Tibial artery (tissue), 4 donors: ENCODE results near the gene ETS1.

Experiments
- DNase-seq, 2 donors: peaks; one replicate each; pipeline ENCODE4 v3.0.0-alpha.2; 2019
- H3K27ac ChIP-seq, 2 donors: fragments of 200-600 bp; sonication (generic) in 1 of 2; 1 replicate in 1 of 2; 2 replicates in 1 of 2; pipeline ENCODE4 v1.5.1; 2018 to 2019; ENCODE audit warnings: mild to moderate bottlenecking in 1 of 2
- H3K27me3 ChIP-seq, 2 donors: fragments of 200-600 bp; sonication (generic) in 1 of 2; one replicate each; pipeline versions ENCODE4 v1.5.1 to v1.6.0; 2016 to 2019
- H3K36me3 ChIP-seq, 3 donors: fragments of 200-600 bp; sonication (generic) in 2 of 3; one replicate each; pipeline ENCODE4 v1.5.1; 2016 to 2019; ENCODE audit warnings: mild to moderate bottlenecking in 2 of 3
- H3K4me1 ChIP-seq, 4 donors: fragments of 200-600 bp; sonication (generic) in 2 of 4; 1 replicate in 3 of 4; 2 replicates in 1 of 4; pipeline ENCODE4 v1.5.1; 2016 to 2019
- H3K4me3 ChIP-seq, 2 donors: fragments of 200-600 bp; sonication (generic) in 1 of 2; 1 replicate in 1 of 2; 2 replicates in 1 of 2; pipeline ENCODE4 v1.5.1; 2018 to 2019; ENCODE audit warnings: mild to moderate bottlenecking in 2 of 2
- H3K9me3 ChIP-seq, 3 donors: fragments of 200-600 bp; sonication (generic) in 1 of 3; one replicate each; pipeline ENCODE4 v1.5.1; 2016 to 2019
- CTCF ChIP-seq, 2 experiments: fragments of 200-600 bp in 1 of 2; fragments of 450-650 bp in 1 of 2; IDR thresholded peaks; one replicate each; pipeline ENCODE4 v1.5.1; 2017 to 2019; ENCODE audit warnings: antibody characterized with exemption in 2 of 2, mild to moderate bottlenecking in 1 of 2, moderate library complexity in 1 of 2
- intact Hi-C: fragments of 100-400 bp; cut with DNase I; formaldehyde crosslinking; loops from one replicate; pipeline ENCODE4 v1.15.0; 2023; ENCODE audit warnings: low total_unique reads

Gene ETS1

GRCh38 chr11:128434411-128434810, 152.9 kb downstream of the ETS1 start:
- no peak for DNase-seq
- Histone ChIP-seq H3K27me3 (no peaks in the 10 kb centered on the region), H3K9me3 (no peaks in the 10 kb centered on the region), H3K4me3 (no peak overlapping the region), H3K27ac (no peak overlapping the region), H3K4me1 (peaks cover 0 to 11% (median 3%) of the 10 kb centered on the region in 4 donors), H3K36me3 (no peaks in the 10 kb centered on the region)
- intact Hi-C loops = no loop called here
- TF ChIP-seq CTCF (IDR thresholded peaks at IDR 0.05) = no peak

GRCh38 chr11:128432926-128433325, 154.4 kb downstream of the ETS1 start:
- intact Hi-C loops = no loop called here
- DNase-seq = no peak
- Histone ChIP-seq H3K27me3 (no peaks in the 10 kb centered on the region), H3K36me3 (no peaks in the 10 kb centered on the region), H3K4me1 (peaks cover 0 to 11% (median 3%) of the 10 kb centered on the region in 4 donors), H3K9me3 (no peaks in the 10 kb centered on the region), H3K4me3 (no peak overlapping the region), H3K27ac (no peak overlapping the region)
- no peak for TF ChIP-seq CTCF (IDR thresholded peaks at IDR 0.05)

- intact Hi-C loops = no loop called here
- H3K4me3 ChIP-seq = no peak overlapping the region
- no peaks in the 10 kb centered on the region for H3K9me3 ChIP-seq
- H3K27ac ChIP-seq = no peak overlapping the region
- peaks cover 0 to 1% (median 0%) of the 10 kb centered on the region in 4 donors for H3K4me1 ChIP-seq
- DNase-seq = no peak
- TF ChIP-seq CTCF (IDR thresholded peaks at IDR 0.05) = no peak
- H3K27me3 ChIP-seq = no peaks in the 10 kb centered on the region
- H3K36me3 ChIP-seq = no peaks in the 10 kb centered on the region
These were observed 155.4 kb downstream of the ETS1 start for GRCh38 chr11:128431931-128432330.

GRCh38 chr11:128428935-128429334, 158.4 kb downstream of the ETS1 start:
- no peak for TF ChIP-seq CTCF (IDR thresholded peaks at IDR 0.05)
- Histone ChIP-seq H3K9me3 (no peaks in the 10 kb centered on the region), H3K27me3 (no peaks in the 10 kb centered on the region), H3K4me3 (no peak overlapping the region), H3K27ac (no peak overlapping the region), H3K36me3 (no peaks in the 10 kb centered on the region), H3K4me1 (peaks cover 0 to 13% (median 11%) of the 10 kb centered on the region in 4 donors)
- DNase-seq = no peak
- intact Hi-C loops = no loop called here

- H3K4me1 ChIP-seq = peaks cover 0 to 29% (median 14%) of the 10 kb centered on the region in 4 donors
- no peak overlapping the region for H3K4me3 ChIP-seq
- no peak for TF ChIP-seq CTCF (IDR thresholded peaks at IDR 0.05)
- DNase-seq = peak in 1 of 2 donors; percentile 71
- intact Hi-C loops = no loop called here
- no peaks in the 10 kb centered on the region for H3K9me3 ChIP-seq
- H3K27ac ChIP-seq = peak overlapping the region; percentile 35 to 65
- no peaks in the 10 kb centered on the region for H3K27me3 ChIP-seq
- no peaks in the 10 kb centered on the region for H3K36me3 ChIP-seq
These were observed 162.5 kb downstream of the ETS1 start for GRCh38 chr11:128424851-128425285.

- peak; percentile 64 to 80 for DNase-seq
- intact Hi-C loops = no loop called here
- Histone ChIP-seq H3K27ac (peak overlapping the region; percentile 35 to 65), H3K4me3 (no peak overlapping the region), H3K27me3 (no peaks in the 10 kb centered on the region), H3K36me3 (no peaks in the 10 kb centered on the region), H3K9me3 (no peaks in the 10 kb centered on the region), H3K4me1 (peaks cover 0 to 29% (median 14%) of the 10 kb centered on the region in 4 donors)
- no peak for TF ChIP-seq CTCF (IDR thresholded peaks at IDR 0.05)
These were observed 163.1 kb downstream of the ETS1 start for GRCh38 chr11:128424271-128424711.
